ENCODE results near the gene HOXD13. TPM values are rescaled to one million over a fixed set of nuclear protein-coding genes. Genes with fewer than 3 reads are reported as not detected.

The HOXD13 gene
- polyA plus RNA-seq, 3 donors: 0.14 to 0.22 (median 0.17) TPM

DNA sequence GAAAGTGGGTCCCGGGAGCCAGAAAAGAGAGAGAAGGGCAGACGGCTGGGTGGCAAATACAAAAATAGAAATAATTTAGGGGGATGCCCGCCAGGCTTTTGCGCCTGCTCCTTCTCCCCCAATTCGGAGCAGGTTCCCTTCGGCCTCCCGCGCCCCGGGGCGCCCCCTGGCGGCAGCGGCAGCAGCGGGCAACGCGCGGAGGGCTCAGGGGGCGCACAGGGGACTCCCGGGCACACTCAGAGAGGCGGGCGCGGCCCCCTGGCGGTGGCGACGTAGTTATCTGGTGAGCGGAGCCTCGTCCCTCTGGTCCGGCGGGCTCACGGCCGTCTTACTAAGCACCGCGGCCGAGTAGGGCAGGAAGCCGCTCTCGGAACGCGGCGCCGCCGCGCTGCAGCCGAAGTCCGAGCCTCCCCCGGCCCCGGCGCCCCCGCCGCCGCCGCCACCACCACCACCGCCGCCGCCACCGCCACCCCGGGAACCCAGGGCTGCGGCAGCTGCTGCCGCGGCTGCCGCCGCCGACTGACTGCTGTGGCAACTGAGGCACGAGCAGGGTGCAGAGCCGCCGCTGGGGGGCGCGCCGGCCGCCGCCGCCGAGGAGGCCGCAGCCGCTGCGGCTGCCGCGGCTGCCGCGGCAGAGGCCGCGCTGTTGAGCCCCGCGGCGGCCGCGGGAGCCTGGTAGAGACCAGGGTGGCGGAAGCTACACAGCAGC lies 12.5 kb upstream of the HOXD13 start:
- DNase-seq (ENCODE audit: extremely low read depth in 1 of 11, low read depth in 9 of 11, low spot score in 4 of 11): no peak

DNA sequence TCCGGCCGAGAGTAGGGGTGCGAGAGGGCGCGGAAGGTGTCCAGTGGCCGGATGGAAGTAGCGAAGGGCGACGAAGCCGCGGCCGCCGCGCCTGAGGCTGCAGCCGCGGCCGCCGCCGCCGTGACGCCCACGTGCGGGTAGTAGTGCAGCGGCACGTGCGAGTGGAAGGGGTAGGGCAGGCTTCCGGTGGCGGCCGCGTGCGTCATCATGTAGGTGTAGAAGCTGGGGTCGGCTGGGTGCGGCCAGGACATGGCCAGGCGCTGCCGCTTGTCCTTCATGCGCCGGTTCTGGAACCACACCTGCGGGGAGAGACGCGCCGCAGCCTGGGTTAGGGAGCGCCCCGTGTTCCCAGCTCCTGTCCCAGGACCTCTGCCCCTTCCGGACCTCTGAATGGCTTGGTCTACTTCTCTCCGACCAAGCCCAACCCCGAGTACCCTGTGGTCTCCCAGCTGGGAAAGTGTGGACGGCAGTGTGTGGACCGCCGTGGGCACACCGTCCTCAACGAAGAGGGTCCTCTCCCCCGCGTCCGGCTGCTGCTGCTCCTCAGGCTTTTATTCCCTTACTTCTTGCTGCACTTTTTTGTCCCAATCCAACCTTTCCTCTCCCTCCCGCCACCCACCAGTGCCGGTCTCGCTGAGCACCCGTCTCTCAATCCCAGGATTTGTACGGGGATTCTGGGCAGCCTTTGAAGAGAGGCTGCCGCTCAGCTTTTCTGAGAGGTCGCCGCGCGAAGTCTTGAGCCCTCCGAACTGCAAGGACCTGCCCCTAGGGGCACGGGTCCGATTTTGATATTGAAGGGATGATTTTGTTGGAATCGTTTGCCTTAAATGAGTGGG lies 11.8 kb upstream of the HOXD13 start:
- DNase-seq (ENCODE audit: extremely low read depth in 1 of 11, low read depth in 9 of 11, low spot score in 4 of 11): no peak

DNA sequence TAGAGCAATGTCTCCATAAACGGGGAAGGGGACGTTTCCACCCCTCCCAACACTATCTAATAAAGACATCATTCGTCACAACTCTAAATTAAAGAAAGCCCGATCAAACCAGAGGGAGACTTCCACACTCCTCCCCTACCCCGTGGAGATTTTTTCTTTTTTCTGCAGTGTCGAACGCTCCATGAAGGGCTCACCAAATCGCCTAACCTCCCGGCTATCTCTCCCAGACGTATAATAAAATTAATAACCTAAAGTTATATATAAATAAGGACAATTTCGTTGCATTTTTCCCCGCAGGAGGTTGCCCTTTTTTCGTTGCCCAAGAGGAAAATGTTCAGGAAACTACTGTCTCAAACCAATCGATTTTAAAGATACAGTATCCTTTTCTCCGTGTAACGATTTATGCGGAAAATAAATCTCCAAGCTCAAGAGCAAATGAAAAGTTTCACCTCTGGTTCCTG lies 11.1 kb upstream of the HOXD13 start:
- DNase-seq (ENCODE audit: extremely low read depth in 1 of 11, low read depth in 9 of 11, low spot score in 4 of 11): peak in 1 of 11 donors; percentile 53

DNA sequence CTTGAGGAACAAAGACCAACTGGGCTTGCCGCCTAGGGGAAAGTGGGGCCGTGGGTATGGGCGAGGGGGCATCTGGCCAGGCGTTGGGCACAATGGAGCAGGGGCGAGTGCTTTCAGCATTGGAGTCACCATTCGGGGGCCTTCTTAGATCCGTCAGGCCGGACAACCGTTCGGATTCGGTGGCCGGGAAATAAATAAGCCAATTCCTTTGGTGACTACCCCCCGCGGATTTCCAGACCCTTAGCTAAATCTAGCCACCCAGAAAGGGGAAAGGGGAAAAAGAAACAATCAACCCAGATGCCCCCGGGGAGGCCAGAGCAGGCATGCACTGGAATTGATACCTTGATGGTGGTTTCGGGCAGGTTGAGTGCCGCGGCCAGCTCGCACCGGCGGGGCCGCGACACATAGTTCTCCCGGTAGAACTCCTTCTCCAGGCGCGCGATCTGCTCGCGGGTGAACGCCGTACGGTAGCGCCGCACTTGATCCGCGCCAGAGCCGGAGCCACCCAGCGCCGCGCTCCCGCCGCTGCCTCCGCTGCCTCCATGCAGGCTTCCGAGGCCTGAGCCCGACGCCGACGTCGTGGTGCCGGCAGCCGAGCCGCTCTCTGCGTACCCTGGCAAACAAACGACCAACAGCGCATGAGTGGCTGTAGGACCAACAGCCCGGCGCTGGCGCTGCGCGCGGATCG lies 10.5 kb upstream of the HOXD13 start:
- peak in 1 of 11 donors; percentile 44 for DNase-seq (ENCODE audit: extremely low read depth in 1 of 11, low read depth in 9 of 11, low spot score in 4 of 11)

DNA sequence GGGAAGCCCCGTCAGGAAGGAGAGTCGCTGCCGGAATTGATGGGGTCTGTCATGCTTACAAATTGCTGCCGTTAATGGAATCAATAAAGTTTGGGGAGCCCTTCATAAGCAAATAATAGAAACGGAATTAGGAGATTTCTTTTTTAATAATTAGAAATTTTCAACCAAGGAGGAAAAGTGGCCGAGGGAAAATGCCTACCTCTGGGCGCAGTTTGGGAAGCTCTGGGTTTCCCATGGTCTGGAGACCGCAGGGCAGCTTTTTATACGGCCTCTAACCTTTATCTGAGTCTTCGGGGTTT lies 10.0 kb upstream of the HOXD13 start:
- DNase-seq (ENCODE audit: extremely low read depth in 1 of 11, low read depth in 9 of 11, low spot score in 4 of 11): no peak

DNA sequence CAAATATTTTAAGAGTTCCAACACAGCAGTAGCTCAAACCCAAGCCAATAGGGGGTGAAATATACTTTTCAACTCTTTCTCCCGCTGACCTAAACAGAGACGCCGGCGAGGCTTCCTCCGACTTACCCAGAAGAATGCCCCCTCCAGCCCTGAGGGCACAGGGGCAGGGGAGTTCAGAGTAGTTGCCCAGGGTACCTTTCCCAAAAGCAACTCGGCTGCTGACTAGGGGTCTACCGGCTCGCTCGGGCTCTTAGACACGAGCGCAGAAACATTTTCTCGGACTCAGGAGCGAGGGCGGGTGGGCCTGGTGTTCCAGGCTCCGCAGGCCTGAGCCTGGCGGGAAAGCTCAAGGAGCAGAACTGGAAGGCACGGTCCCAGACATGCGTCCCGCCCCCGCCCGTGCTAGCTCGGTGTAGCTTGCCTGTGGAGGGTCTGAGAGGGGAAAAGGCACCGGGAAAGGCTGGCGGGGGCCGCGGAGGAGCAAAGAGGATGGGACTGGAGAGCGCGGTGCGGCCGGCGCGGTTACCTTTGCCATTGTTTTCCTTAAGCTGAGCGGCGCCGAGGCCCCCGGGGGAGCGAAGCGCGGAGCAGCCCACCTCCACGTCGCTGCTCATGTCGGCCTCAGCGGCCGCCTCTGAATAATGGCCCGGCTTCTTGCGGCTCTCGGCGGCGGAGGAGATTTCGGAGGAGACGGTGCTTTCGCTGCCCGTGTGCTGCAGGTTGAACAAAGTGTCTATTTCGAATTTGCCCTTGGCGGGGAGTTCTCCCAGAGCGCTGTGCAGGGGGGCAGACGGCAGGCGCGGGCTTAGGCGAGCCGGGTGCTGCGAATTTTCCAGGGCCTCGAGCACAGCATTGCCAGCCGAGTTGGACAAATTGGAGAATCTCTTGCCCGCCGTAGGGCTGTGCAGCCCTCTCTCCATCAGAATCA lies 9.4 kb upstream of the HOXD13 start:
- peak in 1 of 11 donors; percentile 39 for DNase-seq (ENCODE audit: extremely low read depth in 1 of 11, low read depth in 9 of 11, low spot score in 4 of 11)

DNA sequence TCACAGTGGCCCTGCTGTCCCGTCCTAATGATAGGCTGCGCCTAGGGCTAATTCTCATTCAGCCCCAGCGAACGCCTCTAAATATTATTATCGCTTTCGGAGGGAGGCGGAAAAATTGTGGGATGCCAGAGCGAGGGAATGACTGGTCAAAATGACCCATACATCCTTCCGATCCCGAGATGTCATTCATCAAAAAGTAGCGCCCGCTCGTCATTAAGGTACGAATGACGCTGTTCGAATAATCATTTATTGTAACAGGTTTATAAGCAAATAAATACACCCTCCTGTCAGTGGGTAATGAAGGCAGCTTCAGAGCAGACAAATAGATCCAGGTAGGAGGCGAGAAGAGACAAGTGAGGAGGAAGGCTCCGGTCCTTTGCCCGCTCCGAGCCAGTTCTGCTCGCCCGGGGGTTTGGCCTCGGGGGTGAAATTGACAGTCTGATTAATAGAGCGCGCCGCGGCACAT lies 8.7 kb upstream of the HOXD13 start, which contains the start of gene EVX2:
Gene EVX2 (minus strand): TSS at position 167 of the 466 bp plus-strand sequence. CDS start 186 bp downstream, outside the sequence.
- DNase-seq (ENCODE audit: extremely low read depth in 1 of 11, low read depth in 9 of 11, low spot score in 4 of 11): peak in 1 of 11 donors; percentile 28

DNA sequence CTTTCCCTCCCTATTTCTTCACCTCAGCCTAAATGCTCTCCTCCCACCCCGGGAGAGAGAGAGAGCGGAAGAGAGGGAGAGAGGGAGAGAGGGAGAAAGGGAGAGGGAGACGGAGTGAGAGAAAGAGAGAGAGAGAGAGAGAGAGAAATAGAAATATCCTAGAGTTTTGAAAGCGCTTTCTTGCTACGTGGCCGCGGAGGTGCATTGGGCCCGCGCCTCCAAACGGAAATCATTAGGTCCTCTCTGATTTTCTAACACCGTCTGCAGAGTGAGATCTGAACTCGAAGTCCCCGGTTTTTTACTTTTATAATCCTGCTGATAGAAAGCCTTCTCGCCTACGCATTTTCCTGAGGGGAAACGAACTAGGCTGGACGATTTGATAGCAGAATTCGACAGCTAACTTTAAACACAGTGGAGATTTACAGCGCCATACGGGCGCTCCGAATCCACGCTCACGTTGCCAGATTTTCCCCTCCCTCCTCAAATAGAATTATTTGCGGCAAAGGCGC lies 7.9 kb upstream of the HOXD13 start:
- no peak for DNase-seq (ENCODE audit: extremely low read depth in 1 of 11, low read depth in 9 of 11, low spot score in 4 of 11)

DNA sequence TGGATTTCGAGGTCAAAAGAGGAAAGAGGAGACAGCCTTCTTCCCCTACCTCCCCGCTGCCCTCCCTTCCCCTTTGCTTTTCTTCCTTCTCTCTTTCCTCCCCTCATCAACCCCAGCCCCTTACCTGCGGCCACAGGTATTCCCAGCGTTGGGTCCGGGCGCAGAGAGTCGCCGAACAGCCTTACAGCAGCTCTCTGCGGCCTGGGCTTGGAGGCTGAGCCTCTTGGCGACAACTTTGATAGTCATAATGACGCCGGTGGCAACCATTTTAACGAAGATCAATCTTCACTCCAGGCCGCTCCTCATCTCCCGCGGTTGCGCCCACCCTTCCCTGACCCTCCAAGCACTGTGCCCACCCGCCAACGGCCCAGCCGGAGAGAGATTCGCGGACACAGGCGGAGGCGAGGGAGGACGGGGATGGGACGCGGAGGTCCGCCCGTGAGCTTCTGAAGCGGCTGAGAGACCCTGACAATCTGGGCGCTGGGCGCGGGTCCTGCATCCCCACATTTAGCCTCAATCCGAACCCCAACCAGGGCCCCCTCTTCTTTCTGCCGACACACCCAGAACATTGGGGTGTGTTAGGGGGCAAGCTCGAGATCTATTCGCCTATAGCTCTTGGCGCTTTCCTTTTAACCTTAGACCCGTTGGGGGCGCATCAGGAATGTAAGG lies 7.3 kb upstream of the HOXD13 start:
- no peak for DNase-seq (ENCODE audit: extremely low read depth in 1 of 11, low read depth in 9 of 11, low spot score in 4 of 11)

DNA sequence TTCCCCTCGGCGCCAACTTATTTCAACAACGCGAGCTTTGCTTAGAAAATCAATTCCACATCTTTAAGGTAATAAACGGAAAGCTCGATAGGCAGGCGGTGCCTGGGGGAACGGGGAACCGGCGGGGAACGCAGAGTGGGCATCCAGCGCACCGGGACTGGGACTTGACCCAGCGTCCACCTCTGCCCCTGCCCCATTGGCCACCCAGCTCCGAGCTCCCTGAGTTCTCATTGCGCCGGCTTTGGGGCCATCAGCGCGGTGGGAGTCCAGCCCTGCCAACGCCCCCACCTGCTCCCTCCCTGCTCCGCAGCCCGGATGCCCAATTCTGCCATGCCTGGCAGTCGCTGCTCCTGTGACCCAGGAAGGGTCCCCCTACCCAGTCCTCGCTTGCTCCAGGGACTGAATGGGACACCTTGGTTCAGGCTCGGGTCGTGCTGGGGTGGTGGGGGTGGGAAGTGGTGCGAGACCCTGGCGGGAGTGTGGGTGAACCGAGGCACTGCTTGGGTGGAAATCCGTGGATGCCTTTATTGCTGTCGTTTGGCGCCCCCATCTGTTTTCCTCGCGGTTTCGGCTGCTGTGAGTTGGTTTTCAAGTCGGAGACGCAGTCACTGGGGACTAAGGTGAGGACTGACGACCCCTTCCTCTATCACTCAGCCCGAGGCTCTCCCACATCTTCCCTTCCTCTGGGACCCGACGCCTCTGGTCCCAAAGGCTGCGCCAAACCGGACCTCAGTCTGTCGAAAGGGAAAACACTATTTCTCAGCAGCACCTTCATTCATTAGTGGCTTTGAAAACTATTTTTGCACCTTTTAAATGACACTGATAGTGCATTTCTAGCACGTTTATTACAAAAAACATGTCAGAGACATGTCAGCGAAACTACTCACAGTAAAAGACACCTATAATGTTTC lies 6.4 kb upstream of the HOXD13 start:
- no peak for DNase-seq (ENCODE audit: extremely low read depth in 1 of 11, low read depth in 9 of 11, low spot score in 4 of 11)

DNA sequence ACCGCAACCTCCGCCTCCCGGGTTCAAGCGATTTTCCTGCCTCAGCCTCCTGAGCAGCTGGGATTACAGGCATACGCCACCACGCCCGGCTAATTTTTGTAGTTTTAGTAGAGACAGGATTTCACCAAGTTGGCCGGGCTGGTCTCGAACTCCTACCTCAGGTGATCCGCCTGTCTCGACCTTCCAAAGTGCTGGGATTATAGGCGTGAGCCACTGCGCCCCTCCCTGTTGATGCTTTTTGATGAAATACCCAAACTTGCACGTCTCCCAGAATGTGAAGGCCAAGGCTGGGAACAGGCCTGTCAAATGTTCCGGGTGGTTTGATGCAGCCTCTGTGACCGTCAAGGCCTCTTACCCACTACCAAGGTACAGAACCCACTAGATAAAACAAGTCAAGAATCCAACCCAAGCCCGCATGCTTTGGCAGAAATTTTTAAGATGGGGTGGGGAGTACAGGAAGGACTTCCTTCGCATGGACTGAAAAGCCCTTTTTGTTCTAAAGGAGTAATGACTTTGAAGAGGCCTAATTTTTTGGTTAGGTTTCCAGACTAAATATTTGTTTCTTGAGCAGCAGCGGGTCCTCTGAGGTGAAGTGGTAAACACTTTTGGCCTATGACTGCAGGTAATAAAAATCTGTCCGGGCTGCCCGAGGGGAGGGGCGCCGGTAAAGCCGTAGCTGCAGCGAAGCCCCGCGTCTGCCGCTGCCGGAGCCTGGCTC lies 5.0 kb upstream of the HOXD13 start:
- DNase-seq (ENCODE audit: extremely low read depth in 1 of 11, low read depth in 9 of 11, low spot score in 4 of 11): no peak

DNA sequence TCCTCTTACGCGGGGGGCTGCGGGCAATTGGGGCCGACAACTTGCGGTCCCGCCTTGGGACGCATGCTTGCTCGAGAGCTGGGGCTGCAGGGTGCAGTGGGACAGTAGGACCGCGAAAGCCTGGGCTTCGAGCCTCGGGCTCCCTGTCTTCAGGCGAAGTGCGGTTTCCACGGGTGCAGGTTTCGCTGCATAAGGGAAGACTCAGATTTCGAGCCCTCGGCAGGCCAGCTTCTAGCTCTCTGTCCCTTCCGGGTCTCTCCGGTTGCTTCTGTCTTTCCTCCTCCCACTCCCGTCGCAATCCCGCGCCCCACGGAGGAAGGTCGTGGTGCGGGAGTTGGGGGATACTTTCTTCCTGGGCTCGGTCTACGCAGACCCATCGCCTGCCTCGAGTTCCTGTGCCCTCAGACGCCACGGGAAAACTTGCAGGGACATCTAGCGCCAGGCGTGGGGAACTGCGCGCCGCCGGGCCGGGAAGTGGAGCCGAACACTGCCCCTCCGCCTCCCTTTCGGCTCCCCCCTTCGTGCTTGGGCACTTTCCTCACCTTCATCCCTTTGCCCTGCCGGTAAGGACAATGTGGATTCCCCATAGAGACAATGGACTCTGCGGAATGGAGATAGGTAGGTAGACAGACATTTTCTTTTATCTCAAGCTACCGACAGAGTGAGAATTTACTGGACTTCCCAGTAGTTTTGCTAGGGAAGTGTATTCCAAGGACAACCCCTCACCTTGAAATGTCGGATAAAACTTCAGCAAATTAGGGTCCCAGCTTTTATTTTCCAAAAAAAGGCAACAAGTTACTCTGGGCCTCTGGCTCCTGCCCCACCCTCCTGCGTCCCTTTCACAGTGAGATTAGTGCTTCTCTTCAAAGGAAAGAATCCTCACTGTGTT lies 4.2 kb upstream of the HOXD13 start:
- no peak for DNase-seq (ENCODE audit: extremely low read depth in 1 of 11, low read depth in 9 of 11, low spot score in 4 of 11)

DNA sequence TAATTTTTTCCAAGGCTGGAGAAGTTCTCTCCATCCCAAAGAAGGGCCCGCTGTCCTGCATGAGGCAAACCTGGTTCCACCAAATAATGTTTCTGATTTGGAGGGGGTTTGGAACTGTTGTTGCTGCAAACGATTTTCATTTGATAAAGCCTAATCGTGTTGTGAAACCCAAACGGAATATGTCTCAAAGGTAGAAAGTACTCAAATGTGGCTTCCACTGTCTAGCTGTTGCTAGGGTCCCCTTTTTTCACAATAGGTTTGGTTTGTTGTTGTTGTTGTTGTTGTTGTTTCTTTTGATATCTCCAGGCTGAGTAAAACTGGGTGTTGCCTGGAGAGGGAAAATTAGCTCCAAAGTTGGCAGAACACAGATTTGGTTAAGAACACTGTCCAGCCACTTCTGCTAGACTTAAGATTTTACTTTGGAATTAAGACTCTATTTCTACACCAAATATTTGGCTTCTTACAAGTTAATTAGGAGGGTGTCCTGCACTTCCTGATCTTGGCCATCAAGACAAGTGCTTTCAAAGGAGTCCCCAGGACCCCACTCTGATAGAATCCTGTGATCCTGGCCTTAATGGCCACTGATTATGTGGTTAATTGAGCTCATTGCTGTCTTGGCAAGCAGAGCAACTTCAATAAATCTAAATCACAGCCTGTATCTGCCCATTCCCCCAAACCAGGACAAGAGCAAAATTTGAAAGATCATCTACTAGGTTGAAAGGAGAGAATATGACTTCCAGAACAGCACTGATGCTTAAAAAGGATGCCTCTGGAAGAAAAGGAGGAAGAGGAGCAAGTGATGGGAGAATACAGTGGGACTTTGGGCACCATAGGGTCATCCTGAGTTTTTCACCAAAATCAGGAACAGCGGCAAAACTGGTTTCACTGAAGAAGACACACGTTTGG lies 3.3 kb upstream of the HOXD13 start:
- no peak for DNase-seq (ENCODE audit: extremely low read depth in 1 of 11, low read depth in 9 of 11, low spot score in 4 of 11)

DNA sequence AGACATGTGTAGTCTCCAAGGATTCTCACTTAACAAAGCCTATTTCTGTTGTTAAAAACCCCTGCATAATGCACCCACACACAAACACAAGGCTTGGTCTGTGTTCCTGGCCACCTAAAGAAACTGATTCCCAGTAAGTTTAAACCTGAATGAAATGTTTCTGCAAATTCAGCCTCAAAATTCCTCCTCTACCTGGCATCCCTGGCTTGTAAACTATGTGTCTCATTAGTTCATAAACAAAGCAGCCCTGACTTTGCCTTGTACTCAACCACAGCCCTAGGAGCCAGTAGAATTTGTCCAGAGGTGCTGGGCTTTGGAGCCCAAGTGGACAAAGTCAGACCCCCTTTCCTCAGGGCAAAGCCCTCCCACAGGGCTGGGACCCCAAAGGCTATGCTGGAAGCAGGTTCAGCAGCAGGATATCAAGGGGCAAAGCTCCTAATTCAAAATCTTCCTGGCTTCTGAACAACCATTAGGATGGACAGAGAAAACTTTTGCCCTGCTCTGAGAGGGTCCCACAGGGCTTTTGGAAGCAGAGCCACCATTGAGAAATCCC lies 2.6 kb upstream of the HOXD13 start:
- no peak for DNase-seq (ENCODE audit: extremely low read depth in 1 of 11, low read depth in 9 of 11, low spot score in 4 of 11)

Data from renal cortex interstitium (tissue), 11 donors.